Measurements from ENCODE around the gene RBFOX1. TPM values are rescaled to one million over a fixed set of nuclear protein-coding genes. Genes with fewer than 3 reads are reported as not detected.

Gene RBFOX1
- polyA plus RNA-seq, 1 of the 3 experiments (the other 2 are of a cell fraction), result not detected

GRCh38 chr16:7755347-7755882, 422.8 kb downstream of the RBFOX1 start:
- TF ChIP-seq POLR2AphosphoS5 (IDR thresholded peaks at IDR 0.05; ENCODE audit: low read depth, low read length), result no peak
- TF ChIP-seq FOXJ3 (CRISPR knock-in tag; IDR thresholded peaks at IDR 0.05), result no peak
- TF ChIP-seq SIN3A (IDR thresholded peaks at IDR 0.05; ENCODE audit: borderline replicate concordance, low read depth, low read length), result no peak
- no peak for TF ChIP-seq PBX3 (IDR thresholded peaks at IDR 0.05)
- TF ChIP-seq CHD2 (IDR thresholded peaks at IDR 0.05; ENCODE audit: low read length, partially characterized antibody), result no peak
- no peak for TF ChIP-seq ELF1 (IDR thresholded peaks at IDR 0.05)
- no peak for TF ChIP-seq USF2 (IDR thresholded peaks at IDR 0.05; ENCODE audit: borderline replicate concordance, low read depth, low read length)
- no peak for TF ChIP-seq TCF12 (IDR thresholded peaks at IDR 0.05)
- no peak for TF ChIP-seq TEAD4 (IDR thresholded peaks at IDR 0.05; ENCODE audit: borderline replicate concordance, insufficient read depth)
- TF ChIP-seq FOSL2 (IDR thresholded peaks at IDR 0.05; ENCODE audit: borderline replicate concordance, low read depth), result no peak
- TF ChIP-seq JUND (IDR thresholded peaks at IDR 0.05), result no peak
- H3K9me3 ChIP-seq, result no peaks in the 10 kb centered on the region
- WGBS (ENCODE audit: low lambda C conversion rate), result 13% methylated on average over 6 of the region's 6 CpGs
- H3K27ac ChIP-seq (ENCODE audit: low read depth in 2 of 2, low read length in 1 of 2), result no peak overlapping the region
- no peak for DNase-seq
- H3K9ac ChIP-seq, result no peak overlapping the region
- H3K79me2 ChIP-seq (ENCODE audit: insufficient read depth), result no peaks in the 10 kb centered on the region
- H3F3A ChIP-seq (replicated peaks; ENCODE audit: insufficient read depth), result no peaks in the 10 kb centered on the region
- no peaks in the 10 kb centered on the region for H3K36me3 ChIP-seq (replicated peaks in 1 of 2; ENCODE audit: control insufficient read depth in 1 of 2, insufficient read depth in 2 of 2, low read length in 1 of 2)
- H2AFZ ChIP-seq (ENCODE audit: low read depth), result no peak overlapping the region
- no peak overlapping the region for H3K4me2 ChIP-seq
- CTCF ChIA-PET, result no interaction called here
- H4K20me1 ChIP-seq (ENCODE audit: insufficient read depth), result no peaks in the 10 kb centered on the region
- no peak overlapping the region for H3K4me3 ChIP-seq (ENCODE audit: low read depth in 2 of 2, low read length in 1 of 2)
- H3K9me2 ChIP-seq, result no peaks in the 10 kb centered on the region
- no peaks in the 10 kb centered on the region for H3K4me1 ChIP-seq (ENCODE audit: control insufficient read depth in 1 of 2, insufficient read depth in 2 of 2, low read depth in 1 of 2, low read length in 1 of 2)
- POLR2A ChIA-PET, result no interaction called here
- no peaks in the 10 kb centered on the region for H3K27me3 ChIP-seq (ENCODE audit: insufficient read depth)

Small RNAs within 50 kb of the gene (small RNA-seq; reads per million reads assigned to genes)
- 0 reads per million in 7 experiments for gene RF00537
- 0 reads per million in 7 experiments for gene RF00561

All from SK-N-SH (cell line).